ENCODE results near the gene LGALS1.
A peak's percentile ranks its signal among the peaks of the same experiment; 100 is the strongest.
"Not testable (repeated sequence)": the region's sequence is repeated elsewhere in the genome, so short reads cannot be mapped to it uniquely, and the experiment has no call there.

LGALS1 gene

DNA sequence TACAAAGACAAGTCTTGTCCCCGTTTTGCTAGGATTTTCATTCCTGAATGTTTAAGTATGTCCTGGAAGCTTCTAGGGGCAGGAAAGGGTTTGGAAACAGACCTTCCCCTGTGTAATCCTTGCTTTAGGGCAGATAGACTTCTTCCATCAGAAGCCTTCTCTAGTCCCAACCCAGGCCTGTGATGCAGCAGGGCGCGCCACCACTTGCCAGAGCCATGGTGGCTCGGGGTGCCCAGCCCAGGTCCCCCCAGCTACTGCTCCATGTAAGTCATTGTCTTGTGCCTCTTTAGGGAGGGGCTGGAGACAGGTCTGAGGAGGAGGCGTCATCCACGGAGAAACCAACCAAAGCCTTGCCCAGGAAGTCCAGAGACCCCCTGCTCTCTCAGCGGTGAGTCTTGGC, 15.0 kb downstream of the LGALS1 start:
- DNase-seq (ENCODE audit: low read depth): no peak

DNA sequence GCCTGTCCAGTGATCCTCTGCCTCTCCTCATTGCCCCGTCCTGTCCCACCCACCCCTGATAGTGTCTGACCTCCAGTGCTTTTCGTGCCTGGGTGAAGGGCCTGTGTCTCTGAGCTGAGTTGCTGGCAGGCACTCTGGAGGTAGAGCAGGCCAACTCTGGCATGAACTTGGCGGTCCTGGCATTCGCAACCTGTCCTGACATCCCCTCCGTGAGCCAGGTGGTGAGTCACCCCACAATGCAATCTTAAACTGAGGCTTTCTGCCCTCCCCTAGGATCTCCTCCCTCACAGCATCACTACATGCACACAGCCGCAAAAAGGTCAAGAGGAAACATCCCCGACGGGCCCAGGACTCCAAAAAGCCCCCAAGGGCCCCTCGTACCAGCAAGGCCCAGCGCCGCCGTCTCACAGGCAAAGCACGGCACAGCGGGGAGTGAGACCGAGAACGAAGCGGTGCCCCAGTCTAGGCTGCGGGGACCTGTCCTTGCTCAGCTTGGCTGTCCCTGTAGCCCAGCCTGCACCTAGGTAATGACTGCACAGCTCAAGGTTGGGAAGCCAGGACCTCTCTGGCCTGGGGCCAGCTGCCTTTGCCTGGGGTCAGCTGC, 15.6 kb downstream of the LGALS1 start:
- DNase-seq (ENCODE audit: low read depth): no peak

DNA sequence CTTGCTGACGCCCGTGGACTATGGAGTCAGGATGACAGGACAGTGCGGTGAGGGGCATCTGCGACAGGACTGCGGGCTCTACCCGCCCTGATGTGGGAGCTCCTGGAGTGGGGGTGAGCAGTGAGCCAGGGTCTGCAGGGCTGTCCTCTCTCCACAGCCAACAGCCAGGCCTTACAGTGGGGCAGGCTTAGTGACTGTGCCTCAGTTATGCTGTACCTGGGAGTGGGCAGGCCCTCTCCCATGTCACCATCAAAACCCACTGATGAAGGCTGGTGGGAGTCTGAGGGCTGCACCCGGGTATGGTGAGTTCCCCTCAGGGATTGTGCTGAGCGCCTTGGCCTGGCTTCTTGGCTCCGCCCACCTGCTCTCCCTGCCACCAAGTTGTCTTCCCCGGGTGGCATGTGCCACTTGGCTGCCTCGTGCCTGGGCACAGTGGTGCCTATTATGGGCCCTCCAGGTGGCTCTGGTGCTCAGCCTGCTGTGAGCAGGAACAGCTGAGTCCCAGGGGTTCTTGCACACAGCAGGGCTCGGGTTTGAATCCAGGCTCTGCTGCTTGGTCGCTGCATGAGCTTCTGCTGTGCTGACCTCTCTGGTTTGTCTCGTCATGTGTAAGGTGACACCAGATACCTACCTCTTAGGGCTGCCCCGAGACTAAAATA, 17.3 kb downstream of the LGALS1 start:
- DNase-seq (ENCODE audit: low read depth): no peak

- DNase-seq (ENCODE audit: low read depth): not testable (repeated sequence)
These were observed 18.7 kb downstream of the LGALS1 start for GRCh38 chr22:37694131-37694530.

GRCh38 chr22:37696260-37696656, 20.8 kb downstream of the LGALS1 start:
- DNase-seq (ENCODE audit: low read depth): not testable (repeated sequence)

DNA sequence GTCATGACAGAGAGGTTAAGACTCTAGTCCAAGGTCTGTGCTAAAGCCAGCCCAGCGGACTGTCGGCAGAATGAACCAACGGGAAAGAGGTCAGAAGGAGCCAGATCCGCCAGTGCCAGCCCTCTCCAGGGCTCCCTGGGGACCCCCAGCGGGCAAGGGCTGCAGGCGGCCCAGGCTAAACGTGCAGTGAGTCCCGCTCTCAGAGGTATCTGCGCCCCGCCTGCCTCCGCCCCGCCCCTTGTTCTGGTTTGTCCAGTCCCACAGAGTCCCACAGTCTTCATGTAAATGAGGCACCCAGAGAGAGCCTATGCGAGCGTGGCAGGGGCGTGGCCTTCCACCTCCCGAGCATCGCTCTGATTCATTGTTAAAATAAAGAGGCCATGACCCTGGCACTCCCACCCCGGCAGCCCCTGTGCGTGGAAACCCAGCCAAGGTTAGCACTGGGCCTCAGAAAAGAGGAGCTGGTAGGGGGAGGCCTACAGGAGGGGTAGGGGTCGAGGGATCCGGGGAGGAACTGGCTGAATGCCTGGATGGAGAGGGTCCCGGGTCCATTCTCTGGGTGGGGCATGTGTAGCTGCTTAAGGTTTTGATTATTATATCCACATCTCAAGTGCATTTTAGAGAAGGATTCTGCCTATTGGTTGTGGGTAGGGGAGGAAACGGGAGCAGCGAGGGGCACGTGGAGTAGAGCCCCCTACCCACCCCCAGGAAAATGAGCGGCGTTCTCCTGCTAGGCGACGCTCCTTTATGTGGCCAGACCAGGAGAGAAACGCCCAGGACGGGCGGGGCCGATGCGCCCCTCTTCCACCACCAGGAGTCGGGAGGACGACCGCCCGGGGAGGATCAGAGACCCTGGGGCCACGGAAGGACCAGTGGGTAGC, 21.5 kb downstream of the LGALS1 start, which contains the start of gene TRIOBP:
TRIOBP (plus strand) TSS at position 392 of the 881 bp plus-strand sequence. CDS start 4,318 bp downstream, outside the sequence.
- DNase-seq (ENCODE audit: low read depth): peak; percentile 82

GRCh38 chr22:37697538-37697835, 22.1 kb downstream of the LGALS1 start:
- DNase-seq (ENCODE audit: low read depth): no peak

DNA sequence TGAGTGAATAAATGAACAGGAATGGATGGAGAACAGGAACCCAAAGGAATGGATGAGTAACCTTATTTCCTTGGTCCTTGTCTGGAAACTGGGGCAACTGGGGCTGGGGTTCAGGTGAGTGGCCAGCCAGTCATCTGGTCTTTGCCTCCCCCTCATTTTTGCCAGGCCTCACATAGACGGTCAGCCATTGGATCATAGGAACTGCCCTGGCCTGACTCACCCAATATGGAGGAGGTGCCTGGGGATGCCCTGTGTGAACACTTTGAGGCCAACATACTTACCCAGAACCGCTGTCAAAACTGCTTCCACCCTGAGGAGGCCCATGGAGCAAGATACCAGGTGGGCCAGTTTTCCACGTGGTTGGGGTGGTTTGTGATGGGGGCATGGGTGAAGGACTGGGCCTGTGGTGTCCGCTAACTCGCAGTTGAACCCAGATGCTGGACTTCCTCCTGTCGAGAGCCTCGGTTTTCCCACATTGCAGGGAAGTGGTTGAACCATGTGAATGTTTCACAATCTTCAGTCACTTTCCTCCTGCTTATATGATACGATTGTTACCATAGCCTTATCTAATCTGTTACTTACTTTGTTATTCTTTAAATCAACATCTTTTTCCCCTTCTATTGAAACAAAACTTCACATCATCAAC, 25.8 kb downstream of the LGALS1 start:
- no peak for DNase-seq (ENCODE audit: low read depth)

DNA sequence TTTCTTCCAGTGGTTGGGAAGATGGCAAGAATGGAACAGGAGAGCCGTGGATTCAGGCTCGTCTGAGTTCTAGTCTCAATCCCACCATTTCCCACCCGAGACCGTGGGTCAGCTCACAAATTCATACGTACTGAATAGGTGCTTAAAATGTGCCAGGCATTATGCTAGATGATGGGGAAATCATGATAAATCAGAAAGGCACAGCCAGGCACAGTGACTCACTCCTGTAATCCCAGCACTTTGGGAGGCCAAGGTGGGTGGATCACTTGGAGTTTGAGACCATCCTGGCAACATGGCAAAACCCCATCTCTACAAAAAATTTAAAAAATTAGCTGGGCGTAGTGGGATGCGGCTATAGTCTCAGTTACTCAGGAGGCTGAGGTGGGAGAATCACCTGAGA, 28.5 kb downstream of the LGALS1 start:
- DNase-seq (ENCODE audit: low read depth): no peak

DNA sequence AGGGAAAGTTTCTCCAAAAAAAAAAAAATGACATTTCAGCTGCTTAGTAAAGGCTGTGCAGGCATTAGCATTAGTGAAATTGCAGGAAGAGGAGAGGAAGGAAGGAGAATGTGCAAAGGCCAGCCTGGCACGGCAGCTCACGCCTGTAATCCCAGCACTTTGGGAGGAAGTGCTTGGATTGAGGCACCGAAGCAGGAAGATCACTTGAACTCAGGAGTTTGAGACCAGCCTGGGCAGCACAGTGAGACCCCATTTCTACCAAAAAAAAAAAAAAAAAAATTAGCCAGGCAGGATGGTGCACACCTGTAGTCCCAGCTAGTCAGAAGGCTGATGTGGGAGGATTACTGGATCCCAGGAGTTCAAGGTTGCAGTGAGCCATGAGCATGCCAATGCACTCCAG, 29.2 kb downstream of the LGALS1 start:
- DNase-seq (ENCODE audit: low read depth): no peak

DNA sequence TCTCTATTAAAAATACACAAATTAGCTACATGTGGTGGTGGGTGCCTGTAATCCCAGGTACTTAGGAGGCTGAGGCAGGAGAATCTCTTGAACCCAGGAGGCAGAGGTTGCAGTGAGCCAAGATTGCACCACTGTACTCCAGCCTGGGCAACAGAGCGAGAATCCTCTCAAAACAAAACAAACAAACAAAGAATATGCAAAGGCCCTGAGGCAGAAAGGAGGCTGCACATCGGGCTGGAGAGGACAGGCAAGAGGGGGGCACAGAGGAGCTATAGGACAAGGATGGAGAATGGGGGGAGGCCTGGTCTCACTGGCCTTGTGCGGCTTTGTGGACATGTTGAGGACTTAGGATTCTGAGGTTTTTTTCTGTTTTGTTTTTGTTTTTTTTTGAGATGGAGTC, 29.8 kb downstream of the LGALS1 start:
- no peak for DNase-seq (ENCODE audit: low read depth)

DNA sequence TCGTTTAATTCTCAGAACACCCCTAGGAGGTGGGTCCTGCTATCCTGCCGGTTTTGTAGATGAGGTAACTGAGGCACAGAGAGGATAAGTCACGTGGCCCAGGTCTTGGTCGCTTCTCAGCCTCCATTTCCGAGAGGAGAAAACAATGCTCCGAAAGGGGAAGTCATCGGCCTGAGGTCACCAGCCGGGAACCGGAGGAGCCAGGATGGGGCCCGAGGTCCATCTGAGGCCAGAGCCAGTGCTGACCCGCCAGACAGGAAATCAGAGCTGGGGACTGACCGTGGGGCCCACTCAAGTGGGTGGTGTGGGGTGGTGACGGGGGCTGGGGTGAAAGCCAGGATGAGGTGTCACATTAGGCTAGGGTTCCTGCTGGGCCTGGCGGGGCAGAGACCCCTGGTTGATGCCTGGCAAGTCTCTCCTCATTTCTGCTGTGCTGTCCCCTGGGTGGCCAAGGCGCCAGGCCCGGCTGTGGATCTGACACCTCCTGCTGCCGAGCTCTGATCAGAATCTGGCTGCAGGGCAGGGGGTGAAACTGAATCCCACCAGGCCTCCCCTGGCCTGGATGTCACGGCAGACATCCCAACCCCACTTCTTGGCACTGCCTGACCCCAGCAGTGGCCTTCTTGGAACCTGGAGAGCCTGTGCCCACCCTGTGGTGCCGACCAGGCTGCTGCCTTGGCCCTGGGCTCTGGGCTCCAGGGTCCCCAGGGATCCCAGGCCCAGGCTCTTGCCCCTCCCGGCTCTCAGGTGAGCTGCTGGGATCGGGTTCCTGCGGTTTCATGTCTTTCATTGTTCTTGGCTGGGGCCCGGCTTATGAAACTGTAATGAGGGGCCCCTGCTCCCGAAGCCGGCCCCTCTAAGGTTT, 33.4 kb downstream of the LGALS1 start:
- no peak for DNase-seq (ENCODE audit: low read depth)

DNA sequence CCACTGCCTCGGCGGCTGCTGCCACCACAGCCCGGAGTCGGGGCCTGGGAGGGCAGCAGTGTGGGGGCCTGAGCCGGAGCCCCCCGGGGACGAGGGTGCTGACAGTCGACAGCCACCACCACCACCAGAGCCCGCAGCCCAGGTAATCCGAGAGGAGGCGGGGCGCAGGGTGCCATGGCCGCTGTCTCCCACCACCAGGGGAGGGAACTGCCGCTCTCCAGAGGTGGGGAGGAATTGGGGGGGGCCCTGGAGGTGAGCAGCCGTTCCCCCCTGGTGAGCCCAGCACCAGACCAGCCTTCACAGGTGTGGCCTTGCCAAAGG, 34.0 kb downstream of the LGALS1 start:
- DNase-seq (ENCODE audit: low read depth): no peak

GRCh38 chr22:37710675-37711074, 35.2 kb downstream of the LGALS1 start:
- no peak for DNase-seq (ENCODE audit: low read depth)

DNA sequence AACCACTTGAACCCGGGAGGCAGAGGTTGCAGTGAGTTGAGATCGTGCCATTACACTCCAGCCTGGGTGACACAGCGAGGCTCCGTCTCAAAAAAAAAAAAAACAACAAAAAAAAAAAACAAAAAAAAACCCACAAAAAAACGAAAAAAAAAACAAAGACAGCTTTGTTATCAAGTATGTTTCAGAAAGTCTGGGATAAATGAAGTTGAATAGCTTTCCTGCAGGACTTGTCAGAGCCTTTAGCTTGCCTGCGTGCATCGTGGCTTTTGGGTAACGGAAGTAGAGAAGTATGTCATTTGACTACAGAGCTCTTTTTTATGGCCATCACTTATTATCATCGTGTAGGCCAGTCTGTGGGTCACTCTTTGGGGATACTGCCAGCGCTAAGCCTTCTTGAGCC, 36.1 kb downstream of the LGALS1 start:
- no peak for DNase-seq (ENCODE audit: low read depth)

DNA sequence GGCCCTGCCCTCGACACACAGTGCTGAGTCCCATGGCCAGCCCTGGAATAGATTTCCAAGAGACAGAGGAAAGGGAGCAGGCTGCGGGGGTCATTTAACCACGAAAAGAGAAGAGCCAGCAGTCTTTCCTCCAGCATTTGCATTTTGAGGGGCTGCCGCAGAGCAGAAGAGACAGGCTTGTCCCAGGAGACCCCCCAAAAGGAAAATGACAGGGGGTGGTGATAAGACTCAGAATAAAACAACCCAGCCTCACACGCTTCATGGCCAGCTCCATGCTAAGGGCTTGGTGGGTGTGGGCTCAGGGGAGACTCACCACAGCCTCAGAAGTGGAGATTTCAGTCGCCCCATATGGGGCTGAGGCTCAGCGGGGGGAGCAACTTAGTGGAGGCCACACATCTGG, 38.3 kb downstream of the LGALS1 start:
- DNase-seq (ENCODE audit: low read depth): no peak

GRCh38 chr22:37714634-37715033, 39.2 kb downstream of the LGALS1 start:
- DNase-seq (ENCODE audit: low read depth): no peak

DNA sequence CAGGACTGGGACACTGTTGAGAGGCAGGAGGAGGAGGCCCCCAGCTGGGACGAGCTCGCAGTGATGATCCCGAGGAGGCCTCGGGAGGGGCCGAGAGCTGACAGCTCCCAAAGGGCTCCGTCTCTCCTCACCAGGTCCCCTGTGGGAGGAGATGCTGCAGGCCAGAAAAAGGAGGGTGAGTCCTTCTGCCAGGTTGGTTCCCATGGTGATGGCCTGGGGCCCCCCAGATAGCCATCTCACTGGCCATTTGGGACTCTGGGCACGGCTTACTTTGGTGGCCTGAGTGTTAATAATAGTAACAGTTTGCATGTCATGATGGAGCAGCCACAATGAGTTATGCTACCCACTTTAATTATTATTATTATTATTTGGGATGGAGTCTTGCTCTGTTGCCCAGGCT, 40.3 kb downstream of the LGALS1 start:
- no peak for DNase-seq (ENCODE audit: low read depth)

GRCh38 chr22:37716708-37717107, 41.3 kb downstream of the LGALS1 start:
- DNase-seq (ENCODE audit: low read depth): no peak

GRCh38 chr22:37717235-37717634, 41.8 kb downstream of the LGALS1 start:
- not testable (repeated sequence) for DNase-seq (ENCODE audit: low read depth)

- DNase-seq (ENCODE audit: low read depth): not testable (repeated sequence)
These were observed 42.4 kb downstream of the LGALS1 start for GRCh38 chr22:37717746-37718305.
